GM12874 (cell line): ENCODE results near the gene PLCB1.

ENCODE experiments used
- CTCF ChIP-seq: IDR thresholded peaks from 2 replicates; pipeline ENCODE4 v1.5.1; 2011; ENCODE audit warnings: low read depth, mild to moderate bottlenecking, control low read depth, low read length, moderate library complexity; ENCODE audit not compliant: insufficient read depth

PLCB1 gene

GRCh38 chr20:8798505-8798904 is 666.4 kb downstream of the PLCB1 start:
- no peak for TF ChIP-seq CTCF

- no peak for TF ChIP-seq CTCF
These were observed 668.0 kb downstream of the PLCB1 start for GRCh38 chr20:8800089-8800488.

- TF ChIP-seq CTCF, result no peak
These were observed 669.6 kb downstream of the PLCB1 start for GRCh38 chr20:8801686-8802085.

GRCh38 chr20:8803065-8803464 is 671.0 kb downstream of the PLCB1 start:
- TF ChIP-seq CTCF, result no peak

- no peak for TF ChIP-seq CTCF
These were observed 671.9 kb downstream of the PLCB1 start for GRCh38 chr20:8803941-8804340.

GRCh38 chr20:8805737-8806442 is 673.8 kb downstream of the PLCB1 start:
- no peak for TF ChIP-seq CTCF

GRCh38 chr20:8807480-8808201 is 675.6 kb downstream of the PLCB1 start:
- no peak for TF ChIP-seq CTCF
